CD4-positive, CD25-positive, alpha-beta regulatory T cell (primary cell): Measurements from ENCODE around the gene WDR38. TPM values are rescaled to one million over a fixed set of nuclear protein-coding genes. Genes with fewer than 3 reads are reported as not detected.

ENCODE experiments used
- ATAC-seq, 2 donors: fragments of 150-1000 bp; cut with Tn5 transposase; one replicate each; pipeline ENCODE4 v1.10.0; 2021; ENCODE audit warnings: low read depth in 2 of 2, moderate number of reproducible peaks in 2 of 2, moderate library complexity in 1 of 2
- DNase-seq, 3 donors: peaks; one replicate each; pipeline versions ENCODE4 v3.0.0 to v3.0.0-alpha.2; 2012 to 2022; ENCODE audit warnings: mixed read lengths in 1 of 3
- H3K27ac ChIP-seq: one replicate; pipeline ENCODE4 v1.7.0; 2013; ENCODE audit warnings: mild to moderate bottlenecking, low read length; ENCODE audit not compliant: insufficient read depth, poor library complexity, severe bottlenecking
- H3K27me3 ChIP-seq: one replicate; pipeline ENCODE4 v1.7.0; 2013; ENCODE audit warnings: low read length; ENCODE audit not compliant: control insufficient read depth, insufficient read depth
- H3K36me3 ChIP-seq: one replicate; pipeline ENCODE4 v1.7.0; 2013; ENCODE audit warnings: mild to moderate bottlenecking, low read length, moderate library complexity; ENCODE audit not compliant: control insufficient read depth, insufficient read depth
- H3K4me1 ChIP-seq: 2 replicates; pipeline ENCODE4 v1.7.0; 2013; ENCODE audit warnings: mild to moderate bottlenecking, low read length; ENCODE audit not compliant: insufficient read depth, control insufficient read depth, poor library complexity, severe bottlenecking
- H3K4me3 ChIP-seq: one replicate; pipeline ENCODE4 v1.7.0; 2013; ENCODE audit warnings: low read depth, mild to moderate bottlenecking, low read length, moderate library complexity
- H3K9me3 ChIP-seq, 2 experiments: 1 replicate in 1 of 2; 2 replicates in 1 of 2; pipeline ENCODE4 v1.7.0; 2013; ENCODE audit warnings: low read length in 2 of 2, mild to moderate bottlenecking in 1 of 2, moderate library complexity in 1 of 2; ENCODE audit not compliant: control insufficient read depth in 2 of 2
- H3K27ac Mint-ChIP-seq, 3 donors: one replicate each; pipeline ENCODE4 v1.8.0; 2020 to 2022; ENCODE audit warnings: mild to moderate bottlenecking in 3 of 3, mixed read lengths in 3 of 3, moderate library complexity in 2 of 3
- H3K27me3 Mint-ChIP-seq: one replicate; pipeline ENCODE4 v1.8.0; 2022; ENCODE audit warnings: mild to moderate bottlenecking, mixed read lengths
- H3K36me3 Mint-ChIP-seq: one replicate; pipeline ENCODE4 v1.8.0; 2020; ENCODE audit warnings: mixed read lengths
- H3K4me1 Mint-ChIP-seq, 4 donors: one replicate each; pipeline ENCODE4 v1.8.0; 2020 to 2022; ENCODE audit warnings: mixed read lengths in 4 of 4, mild to moderate bottlenecking in 1 of 4
- H3K4me3 Mint-ChIP-seq, 4 donors: one replicate each; pipeline ENCODE4 v1.8.0; 2020 to 2022; ENCODE audit warnings: mild to moderate bottlenecking in 4 of 4, mixed read lengths in 4 of 4, moderate library complexity in 3 of 4
- H3K9me3 Mint-ChIP-seq, 7 donors: one replicate each; pipeline ENCODE4 v1.8.0; 2020 to 2022; ENCODE audit warnings: mixed read lengths in 7 of 7, mild to moderate bottlenecking in 3 of 7, moderate library complexity in 2 of 7
- polyA plus RNA-seq, 4 donors: library from polyadenylated mRNA; unstranded; fragments of 300-500 nt; fragmentation: Illumina TruSeq; gene quantifications; one replicate each; pipeline ENCODE4 v1.2.3, GENCODE V29; 2021
- total RNA-seq: library from RNA; stranded (reverse); gene quantifications from one replicate; pipeline ENCODE4 v1.2.3, GENCODE V29; 2022

The WDR38 gene
- total and polyA plus RNA-seq, 5 donors from 2014 or later = not detected

GRCh38 chr9:124894035-124894740 lies 40.9 kb downstream of the WDR38 start:
- no peaks in the 10 kb centered on the region for H3K27me3 Mint-ChIP-seq
- Histone ChIP-seq H3K4me3 (no peak overlapping the region), H3K9me3 (no peaks in the 10 kb centered on the region), H3K36me3 (peaks cover 65% of the 10 kb centered on the region), H3K27me3 (no peaks in the 10 kb centered on the region), H3K4me1 (no peaks in the 10 kb centered on the region), H3K27ac (no peak overlapping the region)
- peaks cover 7 to 18% (median 11%) of the 10 kb centered on the region in 4 donors for H3K4me1 Mint-ChIP-seq
- H3K4me3 Mint-ChIP-seq = no peak overlapping the region
- peaks cover 48% of the 10 kb centered on the region for H3K36me3 Mint-ChIP-seq
- H3K9me3 Mint-ChIP-seq = peaks cover 0 to 2% (median 0%) of the 10 kb centered on the region in 7 donors
- DNase-seq (no peak), ATAC-seq (no peak)
- H3K27ac Mint-ChIP-seq = peak overlapping the region; percentile 26 to 60 (median 56)

GRCh38 chr9:124894741-124895170 lies 41.5 kb downstream of the WDR38 start:
- ATAC-seq = peak; percentile 74 to 77
- peak overlapping the region; percentile 26 to 60 (median 56) for H3K27ac Mint-ChIP-seq
- Histone ChIP-seq H3K27me3 (no peaks in the 10 kb centered on the region), H3K4me1 (no peaks in the 10 kb centered on the region), H3K4me3 (no peak overlapping the region), H3K9me3 (no peaks in the 10 kb centered on the region), H3K36me3 (peaks cover 63% of the 10 kb centered on the region), H3K27ac (no peak overlapping the region)
- peaks cover 7 to 18% (median 11%) of the 10 kb centered on the region in 4 donors for H3K4me1 Mint-ChIP-seq
- peak; percentile 15 to 74 (median 53) for DNase-seq
- H3K27me3 Mint-ChIP-seq = no peaks in the 10 kb centered on the region
- H3K36me3 Mint-ChIP-seq = peaks cover 44% of the 10 kb centered on the region
- H3K4me3 Mint-ChIP-seq = peak overlapping the region in 1 of 4 donors; percentile 6
- H3K9me3 Mint-ChIP-seq = peaks cover 0 to 2% (median 0%) of the 10 kb centered on the region in 7 donors

DNA sequence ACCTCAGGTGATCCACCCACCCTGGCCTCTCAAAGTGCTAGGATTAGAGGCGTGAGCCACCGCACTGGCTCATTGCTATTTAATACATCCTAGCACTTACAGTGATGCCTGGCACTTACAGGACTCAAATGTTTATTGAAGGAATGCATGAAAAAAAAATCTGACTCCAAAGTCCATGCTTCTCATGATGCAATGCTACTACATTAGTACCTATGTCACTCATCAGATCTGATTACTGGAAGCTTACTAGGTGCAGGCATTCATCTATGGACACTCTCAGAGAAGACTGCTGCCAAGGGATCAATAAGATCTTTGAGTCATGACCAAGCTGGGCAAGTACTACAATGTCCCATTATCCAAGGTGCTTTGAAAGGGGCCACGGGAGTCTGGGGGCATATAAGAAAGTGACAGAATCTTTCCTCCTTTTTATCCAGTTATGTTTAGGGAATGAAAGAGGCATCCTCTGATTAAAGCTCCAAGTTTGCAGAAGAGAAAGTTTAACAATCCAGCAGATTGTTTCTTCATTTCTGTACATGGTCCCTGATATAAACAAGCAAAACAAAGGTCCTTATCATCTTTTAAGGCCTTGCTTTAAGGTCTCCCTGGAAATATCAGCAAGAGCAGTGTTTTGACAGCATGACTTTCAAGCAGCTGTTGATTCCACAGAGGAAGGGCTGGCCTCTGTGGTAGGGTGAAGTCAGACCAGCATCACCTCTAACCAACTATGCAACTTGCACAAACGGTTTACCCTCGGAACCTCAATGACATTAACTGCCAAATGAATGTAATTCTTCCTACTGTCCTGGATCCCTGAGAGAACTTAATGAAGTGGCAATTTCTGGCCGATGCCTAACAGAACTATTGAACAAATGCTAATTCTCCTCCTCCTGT lies 44.6 kb downstream of the WDR38 start:
- Mint-ChIP-seq H3K36me3 (peaks cover 43% of the 10 kb centered on the region), H3K4me1 (peaks cover 7 to 18% (median 11%) of the 10 kb centered on the region in 4 donors), H3K27ac (no peak overlapping the region), H3K27me3 (no peaks in the 10 kb centered on the region), H3K9me3 (peaks cover 0 to 2% (median 0%) of the 10 kb centered on the region in 7 donors), H3K4me3 (no peak overlapping the region)
- H3K27me3 ChIP-seq = no peaks in the 10 kb centered on the region
- no peak for ATAC-seq
- H3K4me3 ChIP-seq = no peak overlapping the region
- peaks cover 49% of the 10 kb centered on the region for H3K36me3 ChIP-seq
- no peaks in the 10 kb centered on the region for H3K9me3 ChIP-seq
- no peak for DNase-seq
- no peak overlapping the region for H3K27ac ChIP-seq
- H3K4me1 ChIP-seq = no peaks in the 10 kb centered on the region

DNA sequence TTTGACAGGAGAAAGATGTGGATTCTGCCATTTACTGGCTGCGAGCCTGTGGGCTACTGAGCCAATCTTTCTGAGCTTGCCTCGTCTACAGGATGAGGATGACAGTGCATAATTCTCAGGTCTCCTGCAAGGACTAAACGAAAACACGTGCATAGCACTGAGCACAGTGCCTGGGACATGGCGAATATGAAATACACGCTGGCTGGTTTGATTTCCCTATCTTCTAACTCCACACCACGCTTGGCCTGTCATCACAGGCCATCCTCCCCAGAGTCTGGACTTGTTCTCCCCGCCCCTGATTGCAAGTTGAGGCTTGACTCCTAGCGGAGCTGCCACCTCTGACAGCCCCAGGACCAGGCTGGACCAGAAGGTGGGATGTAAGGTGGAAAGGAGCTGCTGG lies 46.6 kb downstream of the WDR38 start:
- no peaks in the 10 kb centered on the region for H3K27me3 Mint-ChIP-seq
- Histone ChIP-seq H3K9me3 (no peaks in the 10 kb centered on the region), H3K27me3 (no peaks in the 10 kb centered on the region), H3K4me1 (no peaks in the 10 kb centered on the region), H3K36me3 (peaks cover 46% of the 10 kb centered on the region), H3K4me3 (no peak overlapping the region), H3K27ac (no peak overlapping the region)
- DNase-seq = no peak
- peaks cover 2 to 13% (median 5%) of the 10 kb centered on the region in 4 donors for H3K4me1 Mint-ChIP-seq
- H3K4me3 Mint-ChIP-seq = no peak overlapping the region
- ATAC-seq = no peak
- H3K27ac Mint-ChIP-seq = no peak overlapping the region
- peaks cover 45% of the 10 kb centered on the region for H3K36me3 Mint-ChIP-seq
- peaks cover 0 to under 1% (median 0%) of the 10 kb centered on the region in 7 donors for H3K9me3 Mint-ChIP-seq

DNA sequence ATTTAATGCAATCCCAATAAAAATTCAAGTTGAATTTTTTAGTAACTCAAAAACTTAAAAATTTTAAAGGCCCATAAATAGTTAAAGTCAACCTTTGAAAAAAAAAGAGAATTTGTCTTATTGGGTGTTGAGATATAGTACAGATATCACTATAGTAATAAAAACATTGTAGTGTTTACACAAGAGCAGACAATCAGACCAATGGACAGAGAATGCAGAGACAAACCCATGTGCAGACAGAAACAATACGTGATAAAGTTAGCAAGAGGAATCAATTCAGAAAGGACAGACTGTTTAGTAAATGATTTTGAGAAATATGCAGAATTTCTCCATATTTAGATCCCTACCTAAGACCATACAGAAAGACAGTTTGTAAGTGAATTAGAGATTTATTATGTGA lies 53.7 kb downstream of the WDR38 start:
- no peaks in the 10 kb centered on the region for H3K9me3 Mint-ChIP-seq
- Histone ChIP-seq H3K36me3 (peaks cover 40% of the 10 kb centered on the region), H3K27ac (no peak overlapping the region), H3K4me1 (no peaks in the 10 kb centered on the region), H3K27me3 (no peaks in the 10 kb centered on the region), H3K9me3 (no peaks in the 10 kb centered on the region), H3K4me3 (no peak overlapping the region)
- peaks cover 0 to 10% (median 2%) of the 10 kb centered on the region in 4 donors for H3K4me1 Mint-ChIP-seq
- no peak for ATAC-seq
- H3K4me3 Mint-ChIP-seq = no peak overlapping the region
- no peak for DNase-seq
- H3K27ac Mint-ChIP-seq = peak overlapping the region in 1 of 3 donors; percentile 20
- H3K36me3 Mint-ChIP-seq = peaks cover 44% of the 10 kb centered on the region
- no peaks in the 10 kb centered on the region for H3K27me3 Mint-ChIP-seq

Other genes starting within 250 kb of the WDR38 start
- gene NR6A1, start 82.1 kb upstream of the WDR38 start, total RNA-seq = 0.05 TPM
- not detected for gene NR6A1, start 82.1 kb upstream of the WDR38 start, polyA plus RNA-seq
- not detected for gene OLFML2A, start 76.3 kb upstream of the WDR38 start, total RNA-seq
- gene OLFML2A, start 76.3 kb upstream of the WDR38 start, polyA plus RNA-seq = not detected
- gene RPL35, start 8.5 kb downstream of the WDR38 start, total RNA-seq = 1,242 TPM
- 1,000 to 10,000 TPM; 1,519 to 2,085 (median 1,866) TPM for gene RPL35, start 8.5 kb downstream of the WDR38 start, polyA plus RNA-seq
- 48.6 TPM for gene ARPC5L, start 8.7 kb downstream of the WDR38 start, total RNA-seq
- gene ARPC5L, start 8.7 kb downstream of the WDR38 start, polyA plus RNA-seq = 10 to 100 TPM; 60.6 to 63.7 (median 61.7) TPM
- 29.1 TPM for gene GOLGA1, start 87.6 kb downstream of the WDR38 start, total RNA-seq
- 1 to 10 TPM; 4.8 to 7.5 (median 6.3) TPM for gene GOLGA1, start 87.6 kb downstream of the WDR38 start, polyA plus RNA-seq